GM12878 (cell line): Measurements from ENCODE around the gene WWOX. TPM values are rescaled to one million over a fixed set of nuclear protein-coding genes. Genes with fewer than 3 reads are reported as not detected.

Experiments used
- MEF2B ChIP-seq: fragments of 450-650 bp; IDR thresholded peaks from 2 replicates; pipeline ENCODE4 v1.6.1; 2018; ENCODE audit warnings: mild to moderate bottlenecking, moderate library complexity; ENCODE audit not compliant: partially characterized antibody, poor library complexity, severe bottlenecking
- NFIC ChIP-seq: IDR thresholded peaks from 2 replicates; pipeline ENCODE4 v1.6.1; 2012; ENCODE audit warnings: low read depth, mild to moderate bottlenecking, inconsistent platforms, low read length, moderate library complexity
- NFXL1 ChIP-seq: fragments of 450-650 bp; IDR thresholded peaks from 2 replicates; pipeline ENCODE4 v1.6.1; 2017; ENCODE audit warnings: antibody characterized with exemption, mild to moderate bottlenecking, borderline replicate concordance
- PAX5 ChIP-seq: IDR thresholded peaks from 2 replicates; pipeline ENCODE4 v1.6.1; 2011; ENCODE audit warnings: low read depth, low read length, borderline replicate concordance
- POLR2AphosphoS5 ChIP-seq: IDR thresholded peaks from 2 replicates; pipeline ENCODE4 v1.6.1; 2011; ENCODE audit warnings: mild to moderate bottlenecking, low read length, inconsistent platforms
- STAT1 ChIP-seq: fragments of 450-650 bp; conservative IDR thresholded peaks from 2 replicates; pipeline ENCODE4 v1.6.1; 2014; ENCODE audit warnings: antibody characterized with exemption, mild to moderate bottlenecking
- polyA plus RNA-seq, 11 experiments: library from polyadenylated mRNA; depleted of rRNA in 4 of 11; unstranded in 6 of 11; stranded (reverse) in 5 of 11; fragments of >200 nt; fragmentation: Nextera tagmentation in 4 of 11; fragmentation: Illumina TruSeq in 1 of 11; extraction: Ambion mirVana in 4 of 11; extraction: Trizol in 1 of 11; gene quantifications; 1 replicate in 1 of 11; 2 replicates in 10 of 11; pipeline versions ENCODE4 v1.2.1 to v1.2.3, GENCODE V29; 2011 to 2016; ENCODE audit warnings: inconsistent platforms in 2 of 11, missing spikeins in 2 of 11, low read depth in 1 of 11
- total RNA-seq, 4 experiments: library from RNA; depleted of rRNA in 3 of 4; stranded (reverse); fragments of >200 nt in 3 of 4; fragmentation: Illumina TruSeq in 1 of 4; extraction: Trizol in 1 of 4; gene quantifications; 2 replicates each; pipeline versions ENCODE4 v1.2.1 to v1.2.3, GENCODE V29; 2013 to 2021
- TF ChIP-seq, protein P1 (sequence below): IDR thresholded peaks from 2 replicates; pipeline ENCODE4 v1.6.1; 2012; ENCODE audit warnings: low read length, inconsistent platforms
- TF ChIP-seq, protein P2 (sequence below): IDR thresholded peaks from 2 replicates; pipeline ENCODE4 v1.6.1; 2011; ENCODE audit warnings: borderline replicate concordance, low read depth, mild to moderate bottlenecking, moderate library complexity, low read length; ENCODE audit not compliant: insufficient read depth, poor library complexity, severe bottlenecking
- TF ChIP-seq, protein P3 (sequence below): fragments of 450-650 bp; IDR thresholded peaks from 2 replicates; pipeline ENCODE4 v1.6.1; 2017; ENCODE audit warnings: borderline replicate concordance
- TF ChIP-seq, protein P4 (sequence below): fragments of 450-650 bp; formaldehyde crosslinking; IDR thresholded peaks from 2 replicates; pipeline ENCODE4 v1.4.0; 2022; ENCODE audit warnings: mild to moderate bottlenecking, moderate library complexity

The WWOX gene
- total and polyA plus RNA-seq, 10 of the 15 experiments (the other 5 are each of a cell fraction or from before 2014, with no cell fraction given) = 2.8 to 24.4 (median 17.8) TPM

DNA sequence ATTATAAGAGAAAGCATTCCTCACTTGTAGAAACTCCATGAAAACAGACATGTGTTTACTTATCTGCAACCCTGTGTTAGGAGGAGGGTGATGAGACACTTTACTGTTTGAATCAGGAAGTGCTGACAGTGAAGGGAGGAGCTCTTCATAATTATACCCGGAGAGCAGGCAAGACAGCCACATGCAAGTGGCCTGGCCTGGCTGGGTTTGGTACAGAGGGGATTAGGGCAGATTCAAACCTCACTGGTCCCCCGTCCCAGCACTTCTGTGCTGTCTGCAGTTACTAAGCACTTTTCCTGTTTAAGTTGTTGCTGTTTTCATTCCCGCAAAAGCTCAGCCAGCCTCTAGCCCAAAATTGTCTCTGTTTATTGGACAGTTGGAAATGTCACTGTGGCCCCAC is 78.5 kb downstream of the WWOX start (continued):
- no peak for TF ChIP-seq PAX5
- TF ChIP-seq MEF2B = no peak
- TF ChIP-seq, protein P1, sequence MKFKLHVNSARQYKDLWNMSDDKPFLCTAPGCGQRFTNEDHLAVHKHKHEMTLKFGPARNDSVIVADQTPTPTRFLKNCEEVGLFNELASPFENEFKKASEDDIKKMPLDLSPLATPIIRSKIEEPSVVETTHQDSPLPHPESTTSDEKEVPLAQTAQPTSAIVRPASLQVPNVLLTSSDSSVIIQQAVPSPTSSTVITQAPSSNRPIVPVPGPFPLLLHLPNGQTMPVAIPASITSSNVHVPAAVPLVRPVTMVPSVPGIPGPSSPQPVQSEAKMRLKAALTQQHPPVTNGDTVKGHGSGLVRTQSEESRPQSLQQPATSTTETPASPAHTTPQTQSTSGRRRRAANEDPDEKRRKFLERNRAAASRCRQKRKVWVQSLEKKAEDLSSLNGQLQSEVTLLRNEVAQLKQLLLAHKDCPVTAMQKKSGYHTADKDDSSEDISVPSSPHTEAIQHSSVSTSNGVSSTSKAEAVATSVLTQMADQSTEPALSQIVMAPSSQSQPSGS = no peak
- TF ChIP-seq, protein P2, sequence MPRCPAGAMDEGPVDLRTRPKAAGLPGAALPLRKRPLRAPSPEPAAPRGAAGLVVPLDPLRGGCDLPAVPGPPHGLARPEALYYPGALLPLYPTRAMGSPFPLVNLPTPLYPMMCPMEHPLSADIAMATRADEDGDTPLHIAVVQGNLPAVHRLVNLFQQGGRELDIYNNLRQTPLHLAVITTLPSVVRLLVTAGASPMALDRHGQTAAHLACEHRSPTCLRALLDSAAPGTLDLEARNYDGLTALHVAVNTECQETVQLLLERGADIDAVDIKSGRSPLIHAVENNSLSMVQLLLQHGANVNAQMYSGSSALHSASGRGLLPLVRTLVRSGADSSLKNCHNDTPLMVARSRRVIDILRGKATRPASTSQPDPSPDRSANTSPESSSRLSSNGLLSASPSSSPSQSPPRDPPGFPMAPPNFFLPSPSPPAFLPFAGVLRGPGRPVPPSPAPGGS = no peak
- TF ChIP-seq, protein P3, sequence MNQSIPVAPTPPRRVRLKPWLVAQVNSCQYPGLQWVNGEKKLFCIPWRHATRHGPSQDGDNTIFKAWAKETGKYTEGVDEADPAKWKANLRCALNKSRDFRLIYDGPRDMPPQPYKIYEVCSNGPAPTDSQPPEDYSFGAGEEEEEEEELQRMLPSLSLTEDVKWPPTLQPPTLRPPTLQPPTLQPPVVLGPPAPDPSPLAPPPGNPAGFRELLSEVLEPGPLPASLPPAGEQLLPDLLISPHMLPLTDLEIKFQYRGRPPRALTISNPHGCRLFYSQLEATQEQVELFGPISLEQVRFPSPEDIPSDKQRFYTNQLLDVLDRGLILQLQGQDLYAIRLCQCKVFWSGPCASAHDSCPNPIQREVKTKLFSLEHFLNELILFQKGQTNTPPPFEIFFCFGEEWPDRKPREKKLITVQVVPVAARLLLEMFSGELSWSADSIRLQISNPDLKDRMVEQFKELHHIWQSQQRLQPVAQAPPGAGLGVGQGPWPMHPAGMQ = no peak
- TF ChIP-seq, protein P4, sequence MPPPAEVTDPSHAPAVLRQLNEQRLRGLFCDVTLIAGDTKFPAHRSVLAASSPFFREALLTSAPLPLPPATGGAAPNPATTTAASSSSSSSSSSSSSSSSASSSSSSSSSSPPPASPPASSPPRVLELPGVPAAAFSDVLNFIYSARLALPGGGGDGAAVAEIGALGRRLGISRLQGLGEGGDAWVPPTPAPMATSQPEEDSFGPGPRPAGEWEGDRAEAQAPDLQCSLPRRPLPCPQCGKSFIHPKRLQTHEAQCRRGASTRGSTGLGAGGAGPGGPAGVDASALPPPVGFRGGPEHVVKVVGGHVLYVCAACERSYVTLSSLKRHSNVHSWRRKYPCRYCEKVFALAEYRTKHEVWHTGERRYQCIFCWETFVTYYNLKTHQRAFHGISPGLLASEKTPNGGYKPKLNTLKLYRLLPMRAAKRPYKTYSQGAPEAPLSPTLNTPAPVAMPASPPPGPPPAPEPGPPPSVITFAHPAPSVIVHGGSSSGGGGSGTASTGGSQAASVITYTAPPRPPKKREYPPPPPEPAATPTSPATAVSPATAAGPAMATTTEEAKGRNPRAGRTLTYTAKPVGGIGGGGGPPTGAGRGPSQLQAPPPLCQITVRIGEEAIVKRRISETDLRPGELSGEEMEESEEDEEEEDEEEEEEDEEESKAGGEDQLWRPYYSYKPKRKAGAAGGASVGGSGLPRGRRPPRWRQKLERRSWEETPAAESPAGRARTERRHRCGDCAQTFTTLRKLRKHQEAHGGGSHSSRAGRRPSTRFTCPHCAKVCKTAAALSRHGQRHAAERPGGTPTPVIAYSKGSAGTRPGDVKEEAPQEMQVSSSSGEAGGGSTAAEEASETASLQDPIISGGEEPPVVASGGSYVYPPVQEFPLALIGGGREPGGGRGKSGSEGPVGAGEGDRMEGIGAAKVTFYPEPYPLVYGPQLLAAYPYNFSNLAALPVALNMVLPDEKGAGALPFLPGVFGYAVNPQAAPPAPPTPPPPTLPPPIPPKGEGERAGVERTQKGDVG (CRISPR knock-in tag) = no peak
- no peak for TF ChIP-seq NFIC
- no peak for TF ChIP-seq NFXL1
- TF ChIP-seq POLR2AphosphoS5 = no peak
- TF ChIP-seq STAT1 = no peak
